Measurements from ENCODE around the gene REXO4. TPM values are rescaled to one million over a fixed set of nuclear protein-coding genes. Genes with fewer than 3 reads are reported as not detected.

REXO4 gene
- polyA plus RNA-seq, 1 experiment, result 24.0 TPM

- H3K36me3 ChIP-seq (ENCODE audit: control insufficient read depth, insufficient read depth, low read length), result peaks cover 16% of the 10 kb centered on the region
- CTCF ChIA-PET, result interaction anchor here (1.0 to 2.5 kb wide), 5 partner anchors 8 to 217 kb away, joined by 4 to 7 read pairs (median 5); no protein-coding TSS in a partner anchor
- peaks cover 3% of the 10 kb centered on the region; the same call in 1 of the 2 replicates for H3K27me3 ChIP-seq (ENCODE audit: control insufficient read depth, insufficient read depth, low read length)
- DNase-seq (ENCODE audit: low read depth), result no peak
- POLR2A ChIA-PET, result no interaction called here
- TF ChIP-seq CTCF (IDR thresholded peaks at IDR 0.05; ENCODE audit: insufficient read depth, low read depth, low read length), result no peak
- no peak overlapping the region for H3K4me3 ChIP-seq (ENCODE audit: low read depth, low read length)
These were observed 15.1 kb downstream of the REXO4 start for GRCh38 chr9:133402689-133403088.

- ChIA-PET POLR2A (no interaction called here), CTCF (no interaction called here)
- TF ChIP-seq CTCF (IDR thresholded peaks at IDR 0.05; ENCODE audit: insufficient read depth, low read depth, low read length), result no peak
- no peak overlapping the region for H3K4me3 ChIP-seq (ENCODE audit: low read depth, low read length)
- H3K27me3 ChIP-seq (ENCODE audit: control insufficient read depth, insufficient read depth, low read length), result peaks cover 8% of the 10 kb centered on the region
- H3K36me3 ChIP-seq (ENCODE audit: control insufficient read depth, insufficient read depth, low read length), result peaks cover 14% of the 10 kb centered on the region
- no peak for DNase-seq (ENCODE audit: low read depth)
These were observed 16.2 kb downstream of the REXO4 start for GRCh38 chr9:133401588-133401987.

GRCh38 chr9:133400292-133400691, 17.5 kb downstream of the REXO4 start:
- no peak for DNase-seq (ENCODE audit: low read depth)
- H3K36me3 ChIP-seq (ENCODE audit: control insufficient read depth, insufficient read depth, low read length), result peaks cover 8% of the 10 kb centered on the region
- H3K27me3 ChIP-seq (ENCODE audit: control insufficient read depth, insufficient read depth, low read length), result peaks cover 8% of the 10 kb centered on the region
- ChIA-PET POLR2A (no interaction called here), CTCF (interaction anchor here (0.9 kb wide), 1 partner anchor 86 kb away, joined by 3 read pairs; no protein-coding TSS in a partner anchor)
- H3K4me3 ChIP-seq (ENCODE audit: low read depth, low read length), result no peak overlapping the region
- no peak for TF ChIP-seq CTCF (IDR thresholded peaks at IDR 0.05; ENCODE audit: insufficient read depth, low read depth, low read length)

GRCh38 chr9:133397895-133398294, 19.9 kb downstream of the REXO4 start:
- POLR2A ChIA-PET, result no interaction called here
- H3K36me3 ChIP-seq (ENCODE audit: control insufficient read depth, insufficient read depth, low read length), result peaks cover 5% of the 10 kb centered on the region; the same call in 1 of the 2 replicates
- TF ChIP-seq CTCF (IDR thresholded peaks at IDR 0.05; ENCODE audit: insufficient read depth, low read depth, low read length), result no peak
- no peak overlapping the region for H3K4me3 ChIP-seq (ENCODE audit: low read depth, low read length)
- no peak for DNase-seq (ENCODE audit: low read depth)
- CTCF ChIA-PET, result interaction anchor here (1.4 kb wide), 1 partner anchor 12 kb away, joined by 4 read pairs; no protein-coding TSS in a partner anchor
- peaks cover 13% of the 10 kb centered on the region for H3K27me3 ChIP-seq (ENCODE audit: control insufficient read depth, insufficient read depth, low read length)

GRCh38 chr9:133397370-133397769, 20.4 kb downstream of the REXO4 start:
- ChIA-PET CTCF (interaction anchor here (1.4 kb wide), 2 partner anchors 11 to 98 kb away, joined by 4 to 5 read pairs; no protein-coding TSS in a partner anchor), POLR2A (no interaction called here)
- Histone ChIP-seq H3K27me3 (ENCODE audit: control insufficient read depth, insufficient read depth, low read length) (peaks cover 13% of the 10 kb centered on the region), H3K4me3 (ENCODE audit: low read depth, low read length) (no peak overlapping the region), H3K36me3 (ENCODE audit: control insufficient read depth, insufficient read depth, low read length) (peaks cover 3% of the 10 kb centered on the region; the same call in 1 of the 2 replicates)
- TF ChIP-seq CTCF (IDR thresholded peaks at IDR 0.05; ENCODE audit: insufficient read depth, low read depth, low read length), result no peak
- DNase-seq (ENCODE audit: low read depth), result no peak
